GM08714 (cell line): ENCODE measurements around the gene TTF2.

Source experiments
- H3K4me3 ChIP-seq: fragments of 200-500 bp; sonication (Bioruptor generic); 2 replicates; pipeline ENCODE4 v1.5.1; 2014; ENCODE audit warnings: mild to moderate bottlenecking, low read length, inconsistent platforms
- ZNF274 ChIP-seq: IDR thresholded peaks from 2 replicates; pipeline ENCODE4 v1.6.1; 2012; ENCODE audit warnings: mild to moderate bottlenecking, low read depth, low read length

The TTF2 gene

GRCh38 chr1:117033772-117034171 lies 26.4 kb upstream of the TTF2 start:
- no peak for TF ChIP-seq ZNF274

GRCh38 chr1:117034791-117035290 lies 25.3 kb upstream of the TTF2 start:
- TF ChIP-seq ZNF274, result no peak
- no peak overlapping the region for H3K4me3 ChIP-seq

More at GRCh38 chr1:117033772-117034171, 26.4 kb upstream of the TTF2 start:
- no peak overlapping the region for H3K4me3 ChIP-seq

- no peak overlapping the region for H3K4me3 ChIP-seq
- no peak for TF ChIP-seq ZNF274
Observed at GRCh38 chr1:117036018-117036461, 24.1 kb upstream of the TTF2 start.

GRCh38 chr1:117037802-117038201 lies 22.3 kb upstream of the TTF2 start:
- H3K4me3 ChIP-seq, result no peak overlapping the region
- TF ChIP-seq ZNF274, result no peak

- TF ChIP-seq ZNF274, result no peak
- no peak overlapping the region for H3K4me3 ChIP-seq
Observed at GRCh38 chr1:117038236-117038635, 21.9 kb upstream of the TTF2 start.

GRCh38 chr1:117044217-117044616 lies 15.9 kb upstream of the TTF2 start:
- TF ChIP-seq ZNF274, result no peak
- H3K4me3 ChIP-seq, result no peak overlapping the region

GRCh38 chr1:117045644-117046043 lies 14.5 kb upstream of the TTF2 start:
- TF ChIP-seq ZNF274, result no peak
- no peak overlapping the region for H3K4me3 ChIP-seq

GRCh38 chr1:117046781-117047180 lies 13.3 kb upstream of the TTF2 start:
- no peak overlapping the region for H3K4me3 ChIP-seq
- no peak for TF ChIP-seq ZNF274

GRCh38 chr1:117047271-117047670 lies 12.9 kb upstream of the TTF2 start:
- no peak overlapping the region for H3K4me3 ChIP-seq
- no peak for TF ChIP-seq ZNF274

GRCh38 chr1:117049857-117050256 lies 10.3 kb upstream of the TTF2 start:
- no peak for TF ChIP-seq ZNF274
- H3K4me3 ChIP-seq, result no peak overlapping the region

GRCh38 chr1:117051224-117052064 lies 8.7 kb upstream of the TTF2 start:
- TF ChIP-seq ZNF274, result no peak
- H3K4me3 ChIP-seq, result peak overlapping the region; percentile 58; the same call in 1 of the 2 replicates

GRCh38 chr1:117054068-117054467 lies 6.1 kb upstream of the TTF2 start:
- TF ChIP-seq ZNF274, result no peak
- no peak overlapping the region for H3K4me3 ChIP-seq

GRCh38 chr1:117058810-117059209 lies 1.3 kb upstream of the TTF2 start:
- H3K4me3 ChIP-seq, result peak overlapping the region; percentile 80; the same call in 1 of the 2 replicates
- no peak for TF ChIP-seq ZNF274

GRCh38 chr1:117059334-117059677 lies 820 bp upstream of the TTF2 start:
- peak overlapping the region; percentile 80 for H3K4me3 ChIP-seq

More at GRCh38 chr1:117059334-117059677, 820 bp upstream of the TTF2 start:
- TF ChIP-seq ZNF274, result no peak
